Central memory CD4-positive, alpha-beta T cell (primary cell): ENCODE results near the gene ELP4.
"Not testable (repeated sequence)": the region's sequence is repeated elsewhere in the genome, so short reads cannot be mapped to it uniquely, and the experiment has no call there.

Experiments
- DNase-seq: peaks from one replicate; pipeline ENCODE4 v3.0.0; 2022

Gene ELP4

DNA sequence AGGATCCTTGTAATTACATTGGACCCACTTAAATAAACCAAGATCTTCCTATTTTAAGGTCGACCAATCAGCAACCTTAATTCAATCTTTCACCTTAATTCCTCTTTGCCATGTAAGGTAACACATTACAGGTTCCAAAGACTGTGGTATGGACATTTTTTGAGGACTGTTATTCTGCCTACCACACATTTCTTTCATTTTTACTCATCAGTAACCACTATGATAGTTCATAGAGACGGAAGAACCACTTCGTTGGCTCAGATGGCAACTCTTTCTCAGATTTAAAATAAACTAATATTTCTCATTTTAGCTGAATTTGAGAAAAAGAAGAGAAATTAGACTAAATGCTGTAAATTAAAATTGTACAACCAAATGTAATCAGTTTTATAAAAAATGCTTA, 205.3 kb downstream of the ELP4 start:
- no peak for DNase-seq

DNA sequence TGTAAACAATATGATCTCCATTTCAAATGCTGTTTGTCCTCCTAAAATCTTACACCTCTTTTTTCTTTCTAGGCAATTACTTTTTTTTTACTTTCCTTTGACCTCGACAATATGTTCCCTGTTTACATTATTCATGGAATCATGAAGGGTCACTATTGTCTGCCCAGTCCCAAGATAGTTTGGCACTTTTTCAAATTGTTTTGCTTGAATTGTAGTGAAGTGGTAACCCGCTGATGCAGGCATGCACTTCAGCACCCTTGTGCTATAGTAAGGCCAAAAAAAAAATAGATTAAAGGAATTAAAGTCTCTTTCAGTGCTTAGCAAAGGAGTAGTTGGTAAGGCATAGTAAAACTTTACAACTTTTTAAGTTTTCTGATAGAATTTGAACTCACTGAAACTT, 210.7 kb downstream of the ELP4 start:
- no peak for DNase-seq

DNA sequence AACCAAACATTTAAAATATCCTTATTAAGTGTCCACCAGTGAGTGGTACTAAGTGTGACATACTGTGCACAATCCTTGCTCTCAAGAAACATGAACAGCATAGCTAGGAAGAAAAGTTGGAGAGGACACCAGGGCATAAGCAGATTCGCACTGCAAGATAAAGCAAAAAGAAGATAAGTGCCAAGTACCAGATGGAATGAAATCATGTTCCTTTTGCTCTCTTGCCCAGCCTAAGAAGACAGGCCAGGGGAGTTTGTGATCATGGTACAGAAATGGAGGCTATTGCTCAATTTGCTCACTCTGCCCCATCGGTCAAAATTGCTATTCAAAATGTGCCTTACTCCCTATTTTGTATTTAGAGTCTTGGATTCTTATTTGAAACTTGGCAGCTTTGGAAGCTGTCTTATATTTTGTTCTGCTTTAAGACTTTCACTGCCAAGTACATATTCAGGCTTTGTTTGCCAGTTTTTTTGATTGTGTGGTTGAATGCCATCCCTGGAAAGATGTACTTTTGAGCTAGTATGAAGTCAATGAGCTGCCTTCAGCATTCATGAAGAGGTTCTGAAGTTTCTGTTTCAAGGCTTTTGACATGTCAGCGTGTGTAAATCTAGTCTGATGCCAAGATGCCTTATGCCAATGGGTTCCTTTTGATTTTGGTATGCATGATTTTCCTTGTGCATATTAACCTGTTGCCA, 211.3 kb downstream of the ELP4 start:
- DNase-seq: no peak

DNA sequence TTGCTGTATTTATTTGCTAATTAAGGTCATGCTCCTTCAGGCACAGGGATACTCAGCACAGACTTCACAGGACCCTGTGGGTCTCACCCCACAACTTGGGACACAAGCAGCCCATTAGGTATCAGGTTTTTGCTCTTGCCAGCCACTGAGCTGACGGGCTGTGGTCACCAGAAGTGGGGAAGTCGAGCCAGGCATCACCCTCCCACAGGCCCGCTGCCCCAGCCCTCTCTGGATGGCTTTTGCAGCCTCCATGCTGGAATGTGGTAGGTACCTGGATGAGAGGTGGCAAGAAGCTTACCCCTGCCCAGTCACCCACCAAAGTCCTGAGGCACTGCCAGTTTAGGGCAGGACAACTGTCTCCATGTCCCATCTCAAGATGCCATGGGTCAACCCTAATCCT, 213.2 kb downstream of the ELP4 start:
- no peak for DNase-seq

DNA sequence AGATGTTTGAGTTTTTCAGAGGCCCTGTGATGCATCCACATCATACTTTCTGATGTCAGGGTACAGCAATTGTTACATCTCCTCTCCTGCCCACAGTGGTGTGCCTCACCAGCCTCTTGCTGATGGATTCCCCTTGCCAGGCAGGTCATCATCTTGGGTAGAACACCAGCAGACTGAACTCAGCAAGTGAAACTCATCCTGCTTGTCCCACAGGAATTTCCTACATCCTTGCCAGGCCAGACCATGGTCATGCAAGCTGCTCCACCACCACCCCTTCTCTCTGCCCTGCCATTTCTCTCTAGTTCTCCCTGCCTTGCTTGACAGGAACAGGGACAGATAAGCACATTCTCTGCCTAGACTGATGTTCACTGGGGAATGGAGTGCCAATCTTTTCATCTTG, 215.6 kb downstream of the ELP4 start:
- DNase-seq: no peak

DNA sequence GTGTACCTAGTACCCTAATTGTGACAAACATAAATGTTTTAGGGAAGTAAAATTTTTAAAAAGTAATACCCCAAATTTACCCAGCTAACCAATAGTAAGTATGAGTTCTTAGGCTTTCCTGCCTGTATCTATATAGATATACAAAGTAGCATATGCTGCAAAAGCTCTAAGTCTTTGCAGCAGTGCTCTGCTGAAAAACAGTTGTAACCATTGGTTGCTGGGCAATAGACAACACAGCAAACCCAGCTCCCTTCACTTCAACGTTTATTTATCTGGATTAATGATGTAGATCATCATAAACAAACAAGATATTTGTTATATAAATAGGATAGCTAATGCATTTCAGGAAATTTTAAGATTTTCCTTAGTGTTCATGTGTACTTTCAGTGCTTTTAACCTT, 218.9 kb downstream of the ELP4 start:
- DNase-seq: no peak

DNA sequence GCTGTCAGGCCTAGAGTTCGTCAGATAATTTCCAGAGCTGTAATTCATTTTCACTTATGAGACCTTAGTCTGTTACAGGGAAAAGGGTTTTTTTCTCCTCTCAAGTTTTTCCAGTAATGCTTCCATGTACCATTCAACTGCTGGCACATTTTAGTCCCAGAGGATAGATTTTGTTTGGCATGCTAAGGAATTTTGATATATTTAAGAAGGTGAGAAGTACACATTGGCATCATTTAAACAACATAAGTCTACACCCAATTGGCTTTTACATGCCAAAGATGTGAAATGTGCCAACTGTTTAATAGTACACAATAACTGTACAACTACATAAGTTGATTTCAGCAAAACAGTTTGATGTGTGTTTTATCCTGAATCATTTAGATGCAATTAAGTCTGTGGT, 230.6 kb downstream of the ELP4 start:
- no peak for DNase-seq

DNA sequence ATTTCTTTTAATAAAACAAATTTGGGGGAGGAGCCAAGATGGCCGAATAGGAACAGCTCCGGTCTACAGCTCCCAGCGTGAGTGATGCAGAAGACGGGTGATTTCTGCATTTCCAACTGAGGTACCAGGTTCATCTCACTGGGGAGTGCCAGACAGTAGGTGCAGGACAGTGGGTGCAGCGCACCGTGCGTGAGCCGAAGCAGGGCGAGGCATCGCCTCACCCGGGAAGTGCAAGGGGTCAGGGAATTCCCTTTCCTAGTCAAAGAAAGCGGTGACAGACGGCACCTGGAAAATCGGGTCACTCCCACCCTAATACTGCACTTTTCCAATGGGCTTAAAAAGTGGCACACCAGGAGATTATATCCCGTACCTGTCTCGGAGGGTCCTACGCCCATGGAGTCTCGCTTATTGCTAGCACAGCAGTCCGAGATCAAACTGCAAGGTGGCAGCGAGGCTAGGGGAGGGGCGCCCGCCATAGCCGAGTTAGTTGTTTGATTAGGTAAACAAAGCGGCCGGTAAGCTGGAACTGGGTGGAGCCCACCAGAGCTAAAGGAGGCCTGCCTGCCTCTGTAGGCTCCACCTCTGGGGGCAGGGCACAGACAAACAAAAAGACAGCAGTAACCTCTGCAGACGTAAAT, 231.3 kb downstream of the ELP4 start:
- DNase-seq: not testable (repeated sequence)

DNA sequence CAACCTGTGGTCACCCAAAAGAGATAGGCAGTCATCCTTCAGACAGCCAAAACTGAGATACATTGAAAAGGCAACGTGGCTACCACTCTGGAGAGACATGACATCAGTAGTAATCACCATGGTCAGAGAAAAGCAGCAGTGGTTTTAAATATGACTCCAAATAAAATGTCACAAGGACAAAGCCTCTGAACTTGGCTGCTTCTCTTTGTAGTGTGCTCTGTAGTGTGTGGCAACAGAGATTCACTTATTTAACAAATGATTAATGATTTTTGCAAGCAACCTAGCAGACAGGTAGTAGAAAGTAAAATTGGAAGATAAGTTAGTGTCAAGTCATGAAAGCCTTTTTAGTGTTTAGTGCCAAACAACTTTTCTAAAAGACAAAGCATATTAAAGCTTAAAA, 238.0 kb downstream of the ELP4 start:
- no peak for DNase-seq

DNA sequence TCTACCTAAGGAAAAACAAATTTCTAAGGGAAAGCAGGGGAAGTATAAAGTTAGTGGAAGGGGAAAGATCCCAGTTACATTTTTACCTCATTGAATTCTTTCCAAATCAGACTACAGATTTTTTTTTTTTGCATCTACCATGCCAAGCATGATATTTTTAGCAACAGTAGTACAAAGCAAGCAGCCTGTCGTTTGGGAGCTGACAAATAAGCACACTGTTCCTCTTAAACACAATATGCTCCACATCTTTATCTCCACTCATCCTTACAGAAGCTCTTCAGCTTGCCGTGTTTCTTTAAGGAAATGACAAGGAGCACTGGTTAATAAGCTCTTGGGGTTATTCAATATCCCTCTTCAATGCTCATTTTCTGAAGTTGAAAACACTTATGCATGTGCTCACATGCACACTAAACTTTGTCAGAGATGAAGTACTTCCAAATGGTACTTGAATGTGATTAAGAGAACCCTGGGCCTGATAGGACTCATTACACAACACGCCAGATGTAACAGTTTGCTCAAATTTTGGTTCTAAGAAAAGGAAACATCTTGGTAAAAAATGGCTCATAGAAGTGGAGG, 247.8 kb downstream of the ELP4 start:
- DNase-seq: no peak

DNA sequence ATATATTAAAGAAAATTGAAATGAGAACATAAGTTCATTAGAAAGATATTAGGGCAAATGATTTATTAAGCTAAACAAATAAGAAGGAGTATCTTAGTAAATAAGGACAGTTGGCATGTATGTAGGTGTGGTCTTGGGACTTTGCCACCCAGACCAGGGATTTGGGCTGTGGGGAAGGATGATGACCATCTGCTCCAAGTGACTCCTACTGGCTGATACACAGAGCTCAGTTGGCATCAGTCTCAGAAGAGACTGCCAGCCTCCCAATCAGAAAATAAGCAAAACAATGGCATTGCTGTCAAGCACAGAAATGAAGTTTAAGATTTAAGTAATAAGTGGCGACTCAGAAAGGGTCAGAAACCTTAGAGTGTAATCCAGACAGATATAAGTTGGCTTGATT, 252.1 kb downstream of the ELP4 start:
- DNase-seq: no peak

DNA sequence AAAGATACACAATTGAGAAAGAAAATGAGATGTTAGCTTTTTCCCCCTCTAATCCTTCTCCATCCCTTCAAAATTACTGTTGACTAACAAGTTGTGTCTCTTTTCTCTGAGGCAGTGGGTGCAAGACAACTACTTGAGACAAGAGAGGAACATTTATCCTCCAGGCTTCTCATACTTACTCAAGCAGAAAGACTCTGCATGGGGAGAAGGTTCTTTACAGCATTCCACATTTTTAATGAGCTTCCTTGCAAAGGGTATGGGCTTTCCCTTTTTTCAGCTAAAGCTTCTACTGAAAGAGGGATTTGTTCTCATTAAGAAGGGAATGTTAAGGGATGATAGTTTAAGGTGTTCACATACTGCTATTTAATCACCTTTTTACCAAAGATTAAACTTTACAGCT, 253.7 kb downstream of the ELP4 start:
- DNase-seq: no peak

DNA sequence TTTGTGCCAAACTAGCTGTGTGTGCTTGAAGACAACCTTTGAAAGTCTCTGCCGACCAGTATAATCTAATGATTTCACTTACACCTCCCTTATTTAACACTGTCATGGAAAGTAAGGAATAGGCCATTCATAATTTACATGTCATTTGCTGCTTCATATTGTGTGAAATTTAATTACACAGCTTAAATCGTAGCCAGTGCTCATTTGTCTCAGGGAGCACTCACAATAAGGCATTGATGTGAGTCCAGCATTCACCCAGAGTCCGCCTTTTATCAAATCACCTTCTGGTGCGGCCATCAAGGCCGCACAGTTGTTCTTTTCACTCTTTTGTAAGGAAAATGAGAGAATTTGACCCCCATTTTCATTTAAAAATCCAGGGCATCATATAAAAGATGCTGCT, 254.7 kb downstream of the ELP4 start:
- DNase-seq: no peak

DNA sequence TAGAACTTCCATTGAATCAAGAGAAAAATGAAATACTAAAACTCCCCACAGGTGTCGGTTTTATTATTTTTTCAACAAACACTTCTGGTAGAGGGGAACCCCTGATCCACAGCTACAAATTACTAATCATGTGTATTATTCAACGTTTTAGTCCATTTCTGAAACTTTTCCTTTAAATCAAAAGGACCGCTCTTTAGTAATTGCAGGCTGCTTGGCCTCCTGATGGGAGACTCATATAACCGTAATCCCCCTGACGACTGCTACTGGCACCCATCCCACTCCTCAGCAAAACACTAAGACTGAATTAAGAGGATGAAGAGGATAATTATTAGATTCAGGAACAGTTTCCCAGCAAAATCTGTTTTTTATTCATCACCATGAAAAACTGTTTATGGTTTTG, 255.2 kb downstream of the ELP4 start:
- DNase-seq: no peak

DNA sequence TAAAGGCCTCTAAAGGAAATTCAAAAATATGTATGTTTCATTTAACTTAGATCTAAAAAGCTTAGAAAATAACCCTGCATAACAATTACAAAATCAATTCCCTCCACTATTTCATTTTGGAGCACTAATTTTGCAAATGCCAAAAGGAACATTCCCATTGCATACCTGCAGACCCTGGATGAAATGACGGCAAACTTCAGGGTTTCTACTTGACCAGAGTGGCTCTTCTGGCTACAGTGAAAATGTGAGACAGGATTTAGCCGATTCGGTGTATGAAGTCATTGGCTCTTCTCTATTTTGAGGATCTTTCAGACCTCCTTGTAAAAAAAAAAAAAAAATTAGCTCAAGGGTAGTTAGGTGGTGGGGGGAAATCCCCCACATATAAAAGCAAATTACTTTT, 257.5 kb downstream of the ELP4 start:
- DNase-seq: no peak

DNA sequence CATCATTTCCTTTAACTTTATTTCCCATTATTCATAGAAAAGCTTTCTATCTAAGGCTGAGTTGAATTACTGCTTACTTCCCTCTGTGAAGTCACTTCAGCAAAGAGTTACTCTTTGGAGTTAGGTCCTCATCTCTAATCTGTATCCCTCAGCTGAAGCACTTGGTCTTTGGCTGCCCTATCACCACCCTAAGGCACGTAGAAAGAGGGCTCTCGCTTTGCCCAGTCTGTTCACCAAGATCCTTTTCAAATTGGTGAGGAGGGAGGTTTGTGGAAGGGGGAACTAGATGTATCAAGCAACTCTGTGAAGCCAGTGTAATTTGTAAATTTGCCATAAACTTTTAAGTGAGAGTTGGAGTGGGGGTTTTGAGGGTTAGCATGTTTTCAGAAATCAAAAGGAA, 258.1 kb downstream of the ELP4 start:
- DNase-seq: no peak

DNA sequence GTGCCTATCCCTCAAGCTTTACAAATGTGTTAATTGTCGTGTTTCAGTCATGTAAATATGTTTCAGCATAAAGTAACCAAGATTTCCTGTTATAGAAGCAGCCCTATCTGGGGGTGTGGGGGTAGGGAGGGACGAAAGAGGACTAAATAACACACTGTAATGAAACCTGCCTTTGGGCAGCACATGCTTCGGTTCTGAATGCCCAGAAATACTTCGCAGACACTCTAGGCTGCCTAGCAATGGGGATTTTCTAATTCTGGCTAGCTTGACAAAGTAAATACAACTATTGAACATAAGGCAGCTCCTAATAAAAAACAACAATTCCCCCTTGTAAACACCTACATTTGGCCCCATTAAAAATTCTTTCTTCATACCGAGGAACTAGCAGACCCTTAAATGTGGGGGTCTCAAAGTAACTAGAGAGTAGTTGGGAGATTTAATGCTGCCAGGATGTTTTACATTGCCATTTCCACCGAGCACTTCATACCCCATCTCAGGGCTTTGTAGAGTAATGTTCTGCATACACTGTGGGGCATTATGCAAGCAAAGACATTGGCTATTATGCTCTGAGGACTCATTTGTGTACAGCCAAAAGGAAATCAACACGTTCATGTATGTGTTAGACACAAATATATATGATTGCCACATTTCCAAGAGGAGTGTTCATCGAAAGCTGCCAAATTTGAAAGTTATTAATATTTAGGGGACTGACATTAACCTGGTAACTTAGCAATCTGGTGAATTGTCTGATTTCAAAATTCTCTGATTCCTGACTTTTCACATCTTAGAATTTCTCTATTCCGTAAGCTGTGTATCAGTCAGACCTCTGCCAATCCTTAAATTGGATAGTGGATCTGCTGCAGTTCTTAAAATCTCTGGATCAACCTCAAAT, 259.4 kb downstream of the ELP4 start:
- DNase-seq: no peak

DNA sequence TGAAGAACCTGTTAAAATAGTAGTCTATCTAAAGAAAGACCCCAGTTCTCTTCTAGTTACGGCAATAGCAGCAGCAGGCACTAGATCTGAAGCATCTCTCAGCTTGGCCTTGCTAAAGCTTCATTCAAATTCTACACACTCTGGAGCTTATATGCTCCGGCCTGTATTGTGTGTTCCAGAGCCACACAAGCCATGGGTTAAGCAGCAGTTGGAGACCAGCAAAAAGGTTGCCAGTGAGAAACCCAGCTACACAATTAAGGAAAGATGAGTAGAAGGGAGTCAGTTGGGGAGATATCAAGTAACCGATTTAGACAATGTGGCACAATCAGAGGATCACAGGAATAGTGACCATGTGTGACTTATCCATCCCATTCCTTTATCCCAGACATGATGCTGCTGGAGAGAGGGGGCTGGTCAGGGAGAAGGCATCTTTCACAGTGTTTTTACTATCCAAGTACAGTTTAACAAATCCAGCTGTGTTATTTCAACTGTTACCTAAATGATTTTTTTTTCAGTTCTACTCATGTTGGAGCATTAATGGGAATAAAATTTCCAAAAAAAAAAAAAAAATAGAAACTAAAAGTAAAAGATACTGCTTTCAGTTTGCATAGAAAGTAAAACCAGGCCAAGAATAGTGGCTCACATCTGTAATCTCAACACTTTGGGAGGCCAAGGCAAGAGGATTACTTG, 260.6 kb downstream of the ELP4 start:
- no peak for DNase-seq

DNA sequence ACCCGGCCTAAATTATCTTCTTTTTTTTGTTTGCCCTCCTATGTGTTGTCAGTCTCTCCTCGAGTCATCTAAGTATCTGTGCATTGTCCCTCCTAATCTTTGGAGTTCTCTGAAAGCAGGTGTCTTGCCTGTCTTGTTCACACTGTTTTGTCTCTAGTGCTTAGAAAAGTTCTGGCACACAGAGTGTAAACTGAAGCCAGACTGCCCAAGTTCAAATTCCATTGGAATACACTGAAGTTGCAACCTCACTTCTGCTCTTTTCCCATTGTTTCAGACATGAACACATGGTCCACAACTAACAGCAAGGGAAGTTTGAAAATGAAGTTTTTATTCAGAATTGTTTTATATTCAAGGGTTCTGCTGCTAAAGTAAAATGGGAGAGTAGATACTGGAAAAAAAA, 262.8 kb downstream of the ELP4 start:
- DNase-seq: no peak

DNA sequence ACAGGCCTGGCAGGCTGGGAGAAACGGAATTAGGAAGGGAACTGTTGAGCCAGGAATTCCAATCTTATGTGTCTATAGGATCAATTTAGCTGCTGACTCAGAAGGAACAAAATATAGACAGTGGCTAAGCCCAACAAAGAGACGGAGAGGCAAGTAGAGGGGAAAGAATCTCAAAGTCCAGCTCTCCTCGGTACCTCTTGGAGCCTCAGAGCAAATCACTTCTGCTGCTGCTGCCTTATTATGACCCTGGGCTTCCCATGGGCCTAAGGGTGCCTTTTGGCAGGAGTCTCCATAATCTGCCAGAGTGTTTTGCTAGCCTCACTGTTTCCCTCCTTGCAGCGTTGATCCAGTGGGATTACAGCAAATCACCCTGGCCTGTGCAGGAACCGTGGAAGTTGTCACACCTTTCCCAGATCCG, 269.8 kb downstream of the ELP4 start:
- DNase-seq: no peak

DNA sequence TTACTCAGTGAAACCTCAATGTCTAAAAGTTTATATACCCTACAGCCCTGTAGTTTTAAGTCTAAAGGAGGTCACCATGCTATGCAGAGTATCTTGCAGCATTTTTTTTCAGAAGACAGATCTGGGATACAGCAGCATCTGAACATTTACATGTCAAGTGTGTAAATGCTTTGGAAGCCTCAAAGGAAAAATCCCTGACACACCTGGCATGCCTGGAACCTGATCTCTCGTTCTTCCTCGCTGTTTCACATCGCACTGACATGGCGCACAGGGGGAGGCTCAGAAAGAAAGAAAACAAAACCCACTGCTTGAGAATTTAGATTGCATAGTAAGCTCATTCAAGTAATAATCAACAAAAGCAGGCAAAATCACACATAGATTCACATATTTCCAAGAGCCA, 270.5 kb downstream of the ELP4 start:
- no peak for DNase-seq

DNA sequence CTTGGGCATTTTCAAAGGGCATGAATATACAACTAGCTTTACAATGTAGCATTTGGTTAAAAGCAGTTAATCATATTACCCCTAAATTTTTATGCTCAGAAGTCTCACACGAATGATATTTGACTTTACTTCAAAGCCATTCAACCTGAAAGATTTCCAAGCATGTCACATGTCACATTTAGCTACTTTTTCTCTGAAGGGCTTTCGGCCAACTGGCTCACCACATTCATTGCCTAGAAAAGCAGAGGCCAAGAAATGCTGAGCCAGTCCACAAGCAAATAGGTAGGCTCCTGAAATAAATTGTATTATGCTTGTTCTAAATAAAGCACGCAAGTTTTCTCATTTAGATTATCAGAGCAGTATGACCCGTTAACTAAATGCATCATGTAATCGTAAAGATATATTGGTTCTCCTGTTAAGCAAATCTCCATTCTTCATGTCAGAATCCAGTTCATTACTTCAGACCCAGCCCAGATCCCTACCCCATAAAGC, 271.0 kb downstream of the ELP4 start:
- DNase-seq: no peak

DNA sequence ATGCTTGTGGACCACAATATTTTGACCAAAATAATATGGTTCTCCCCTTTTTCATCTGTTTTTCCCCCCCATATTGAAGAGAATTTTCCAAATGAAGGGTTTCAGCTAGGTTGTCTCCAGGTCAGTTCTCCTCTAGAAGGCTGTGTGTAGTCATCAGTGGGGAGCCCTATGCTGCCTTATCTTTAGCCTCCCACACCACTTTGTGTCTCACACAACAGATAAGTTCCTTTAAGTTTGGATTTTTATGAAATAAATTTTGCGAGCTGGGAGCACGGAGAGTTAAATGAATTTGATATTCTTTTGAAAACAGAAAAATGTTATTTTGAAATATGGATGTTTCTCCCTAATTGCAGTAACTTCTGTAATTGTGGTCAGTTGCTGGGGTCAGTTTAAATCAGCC, 272.7 kb downstream of the ELP4 start:
- DNase-seq: no peak
